HG02943 (cell line): ENCODE measurements around the gene CERCAM.

Source experiments
- ATAC-seq: cut with Tn5 transposase; IDR thresholded peaks from one replicate; pipeline ENCODE4 v1.9.1; 2021; ENCODE audit warnings: mild to moderate bottlenecking, low read depth, moderate library complexity; ENCODE audit not compliant: unreplicated experiment

Gene CERCAM, protein sequence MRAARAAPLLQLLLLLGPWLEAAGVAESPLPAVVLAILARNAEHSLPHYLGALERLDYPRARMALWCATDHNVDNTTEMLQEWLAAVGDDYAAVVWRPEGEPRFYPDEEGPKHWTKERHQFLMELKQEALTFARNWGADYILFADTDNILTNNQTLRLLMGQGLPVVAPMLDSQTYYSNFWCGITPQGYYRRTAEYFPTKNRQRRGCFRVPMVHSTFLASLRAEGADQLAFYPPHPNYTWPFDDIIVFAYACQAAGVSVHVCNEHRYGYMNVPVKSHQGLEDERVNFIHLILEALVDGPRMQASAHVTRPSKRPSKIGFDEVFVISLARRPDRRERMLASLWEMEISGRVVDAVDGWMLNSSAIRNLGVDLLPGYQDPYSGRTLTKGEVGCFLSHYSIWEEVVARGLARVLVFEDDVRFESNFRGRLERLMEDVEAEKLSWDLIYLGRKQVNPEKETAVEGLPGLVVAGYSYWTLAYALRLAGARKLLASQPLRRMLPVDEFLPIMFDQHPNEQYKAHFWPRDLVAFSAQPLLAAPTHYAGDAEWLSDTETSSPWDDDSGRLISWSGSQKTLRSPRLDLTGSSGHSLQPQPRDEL

GRCh38 chr9:128420651-128421481 is at the start of gene CERCAM:
Gene CERCAM (plus strand): TSS chr9:128420857. CDS start chr9:128420878, 21 bp downstream.
- peak; percentile 51 for ATAC-seq

DNA sequence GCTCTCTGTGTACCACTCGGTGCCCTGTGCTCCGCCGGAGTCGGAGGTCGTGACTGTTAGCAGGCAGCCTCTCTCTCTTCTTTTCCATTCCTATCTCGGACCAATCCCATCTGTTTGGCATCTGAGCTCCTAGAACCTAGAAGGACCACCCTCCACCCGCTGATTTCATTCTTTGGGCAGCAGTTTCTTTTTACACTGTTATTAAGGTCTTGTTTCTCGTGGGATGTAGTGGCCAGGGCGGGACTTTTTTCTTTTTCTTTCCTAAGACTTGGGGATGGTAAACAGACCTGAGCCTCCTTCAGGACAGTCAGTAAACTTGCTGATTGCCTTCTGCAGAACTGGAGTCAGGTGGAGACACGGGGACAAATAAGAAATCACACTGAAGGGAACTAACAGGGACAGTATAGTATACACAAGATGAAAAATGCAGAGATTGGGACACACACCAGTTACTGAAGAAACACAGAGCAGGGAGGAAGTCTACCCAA is 49.0 kb upstream of the CERCAM start:
- no peak for ATAC-seq

DNA sequence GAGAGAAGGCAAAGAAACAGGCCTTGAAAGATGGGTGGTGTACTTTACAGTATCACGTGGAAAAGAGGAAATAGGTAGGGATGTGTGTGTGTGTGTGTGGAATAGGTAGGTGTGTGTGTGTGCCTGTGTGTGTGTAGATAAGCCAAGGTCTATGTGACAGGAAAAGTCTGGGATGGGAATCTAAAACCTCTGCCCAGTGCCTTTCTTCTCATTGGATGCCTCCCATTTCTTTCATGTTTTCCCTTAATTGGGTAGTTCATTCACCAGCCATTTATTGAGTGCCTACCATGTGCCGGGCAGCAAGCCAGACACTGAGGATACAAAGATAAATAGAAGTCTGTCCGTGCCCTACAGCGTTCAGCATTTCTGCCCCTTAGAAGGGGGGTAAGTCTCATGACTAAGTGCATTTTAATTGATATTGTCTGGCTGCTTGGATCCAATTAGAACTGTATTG is 48.4 kb upstream of the CERCAM start:
- no peak for ATAC-seq

GRCh38 chr9:128372784-128373183 is 47.9 kb upstream of the CERCAM start:
- no peak for ATAC-seq

- ATAC-seq: no peak
These were observed 46.4 kb upstream of the CERCAM start for GRCh38 chr9:128374221-128374675.

- ATAC-seq: no peak
These were observed 44.8 kb upstream of the CERCAM start for GRCh38 chr9:128375865-128376264.

DNA sequence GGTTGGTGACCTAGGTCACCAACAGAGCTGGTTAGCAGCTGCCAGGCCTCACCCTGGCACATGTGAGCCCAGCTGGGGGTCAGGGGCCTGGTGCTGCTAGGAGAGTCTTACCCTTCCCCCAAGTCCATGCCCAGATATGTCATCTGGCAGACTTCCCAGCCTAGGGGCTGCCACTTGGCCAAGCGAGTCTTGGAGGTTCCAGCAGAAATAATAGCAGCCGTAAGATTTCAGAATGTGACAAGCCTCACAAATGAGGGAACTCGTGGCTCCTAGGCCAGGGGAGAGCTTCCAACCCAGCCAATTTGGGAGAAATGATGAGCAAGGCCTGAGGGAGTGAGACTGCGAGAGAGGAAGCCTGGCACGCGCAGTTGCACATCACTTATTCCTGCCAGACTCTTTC is 38.4 kb upstream of the CERCAM start:
- no peak for ATAC-seq

DNA sequence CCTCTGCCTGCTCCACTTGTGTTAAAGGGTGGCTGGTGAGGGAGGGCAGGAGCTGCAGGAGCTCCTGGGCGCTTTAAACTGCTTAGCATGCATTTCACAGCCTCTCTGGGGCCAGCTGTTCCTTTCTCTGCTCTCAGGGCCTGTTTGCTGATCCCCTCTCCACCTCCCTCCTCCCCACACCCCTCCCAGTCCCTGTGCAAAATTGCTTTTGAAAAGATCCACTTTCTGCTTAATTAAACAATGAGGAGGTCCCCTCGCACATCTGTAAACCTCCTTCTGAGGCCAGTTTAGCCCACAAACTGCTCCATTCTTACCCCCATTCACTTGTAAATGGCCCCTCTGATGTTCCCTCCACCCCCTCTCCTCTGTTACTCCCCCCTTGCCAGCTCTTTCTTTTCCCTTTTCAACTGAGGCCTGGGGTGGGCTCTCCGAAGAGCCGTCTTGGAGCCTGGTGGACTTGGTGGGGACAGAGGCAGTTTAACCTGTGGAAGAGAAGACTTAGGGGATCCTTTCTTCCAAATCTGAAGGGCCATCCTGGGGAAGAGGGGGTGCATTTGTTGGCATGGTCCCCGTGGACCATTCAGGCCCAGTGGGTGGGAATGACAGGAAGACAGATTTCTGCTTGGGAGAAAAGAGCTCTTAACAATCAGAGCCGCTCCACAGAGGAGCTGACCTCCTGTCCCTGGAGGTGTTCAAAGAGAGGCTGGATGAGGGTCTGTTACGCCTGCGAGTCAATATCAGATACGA is 37.5 kb upstream of the CERCAM start:
- no peak for ATAC-seq

DNA sequence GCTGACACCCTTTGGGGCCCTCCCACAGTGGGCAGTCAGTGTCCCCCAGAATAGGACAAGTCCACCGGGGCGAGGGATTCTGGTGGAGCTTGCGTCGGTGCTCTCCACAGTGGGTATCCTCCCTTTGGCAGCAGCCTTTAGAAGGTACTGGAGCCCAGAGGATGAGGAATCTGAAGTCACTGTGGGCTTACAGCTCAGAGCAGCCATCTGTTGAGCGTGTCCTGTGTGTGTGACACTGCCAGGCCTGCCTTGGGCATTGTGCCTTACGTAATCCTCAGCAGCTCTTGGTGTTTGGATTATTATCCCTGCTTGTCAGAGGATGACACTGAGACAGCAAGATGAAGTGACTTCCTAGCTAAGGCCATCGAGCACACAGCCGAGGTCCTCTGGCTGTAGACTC is 36.9 kb upstream of the CERCAM start:
- no peak for ATAC-seq

DNA sequence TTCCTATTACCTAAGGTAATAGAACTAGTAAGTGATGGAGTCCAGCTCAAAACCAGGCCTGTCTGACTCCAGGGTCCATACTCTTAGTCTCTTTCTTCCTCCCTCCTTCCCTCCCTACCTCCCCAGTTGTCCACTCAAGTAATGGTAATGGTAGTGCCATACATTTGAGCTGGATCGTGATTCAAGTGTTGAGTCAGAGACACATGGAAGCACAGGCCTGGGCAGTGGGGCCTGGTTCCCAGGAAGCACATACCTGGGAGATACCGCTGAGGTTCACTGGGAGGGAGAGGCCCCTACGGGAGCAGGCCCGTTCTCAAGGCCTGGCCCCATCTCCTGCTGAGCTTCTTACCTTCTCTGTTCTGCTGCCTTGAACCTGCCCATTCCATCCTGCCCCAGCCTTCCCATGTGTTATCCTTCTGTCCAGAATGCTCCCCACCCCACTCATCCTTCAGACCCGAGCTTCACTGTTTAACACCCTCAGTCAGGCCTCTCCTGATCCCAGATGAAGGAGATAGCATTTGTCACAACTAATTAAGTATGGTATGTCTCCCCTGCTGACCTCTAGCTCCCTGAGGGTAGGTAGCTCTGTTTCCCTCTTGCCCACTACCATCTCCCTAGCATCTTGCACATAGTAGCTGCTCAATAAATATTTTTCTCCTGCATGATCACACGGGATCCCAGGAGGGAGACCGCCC is 35.7 kb upstream of the CERCAM start:
- ATAC-seq: no peak

- ATAC-seq: no peak
These were observed 34.9 kb upstream of the CERCAM start for GRCh38 chr9:128385496-128386460.

DNA sequence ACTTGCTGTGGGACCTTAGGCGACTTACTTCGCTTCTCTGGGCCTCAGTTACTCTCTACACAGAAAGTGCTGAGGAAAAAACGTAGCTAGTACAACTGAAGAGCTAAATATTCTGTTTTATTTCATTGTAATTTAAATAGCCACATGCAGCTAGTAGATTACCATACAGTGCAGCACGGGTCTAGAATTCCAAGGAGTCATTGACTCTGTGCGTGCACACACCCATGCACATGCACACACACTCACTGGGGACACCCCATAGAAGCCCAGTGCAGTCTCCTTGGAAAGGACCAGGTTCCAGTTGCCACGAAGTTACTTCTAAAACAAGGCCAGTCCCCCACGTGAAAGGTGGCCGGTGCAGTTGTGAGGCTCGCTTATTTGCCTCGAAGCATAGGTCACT is 32.5 kb upstream of the CERCAM start:
- no peak for ATAC-seq

GRCh38 chr9:128389395-128390149 is 31.1 kb upstream of the CERCAM start:
- ATAC-seq: no peak

GRCh38 chr9:128390150-128390812 is 30.4 kb upstream of the CERCAM start:
- no peak for ATAC-seq

- no peak for ATAC-seq
These were observed 29.6 kb upstream of the CERCAM start for GRCh38 chr9:128390813-128391711.

- no peak for ATAC-seq
These were observed 28.7 kb upstream of the CERCAM start for GRCh38 chr9:128391956-128392301.
